Muscle of arm (tissue), 12 donors: Measurements from ENCODE around the gene NUP133. TPM values are rescaled to one million over a fixed set of nuclear protein-coding genes. Genes with fewer than 3 reads are reported as not detected.

Experiments used
- DNase-seq: peaks from one replicate; pipeline ENCODE4 v3.0.0-alpha.2; 2013
- polyA plus RNA-seq, 12 donors: library from polyadenylated mRNA; unstranded; fragments of 120-200 nt; gene quantifications; one replicate each; pipeline ENCODE4 v1.2.1, GENCODE V29; 2013; ENCODE audit not compliant: insufficient read length in 12 of 12

Gene NUP133
- polyA plus RNA-seq, 12 donors = 17.1 to 38.9 (median 31.1) TPM; not detected in 1

- DNase-seq = no peak
These were observed 54.1 kb downstream of the NUP133 start for GRCh38 chr1:229454056-229454455.

DNA sequence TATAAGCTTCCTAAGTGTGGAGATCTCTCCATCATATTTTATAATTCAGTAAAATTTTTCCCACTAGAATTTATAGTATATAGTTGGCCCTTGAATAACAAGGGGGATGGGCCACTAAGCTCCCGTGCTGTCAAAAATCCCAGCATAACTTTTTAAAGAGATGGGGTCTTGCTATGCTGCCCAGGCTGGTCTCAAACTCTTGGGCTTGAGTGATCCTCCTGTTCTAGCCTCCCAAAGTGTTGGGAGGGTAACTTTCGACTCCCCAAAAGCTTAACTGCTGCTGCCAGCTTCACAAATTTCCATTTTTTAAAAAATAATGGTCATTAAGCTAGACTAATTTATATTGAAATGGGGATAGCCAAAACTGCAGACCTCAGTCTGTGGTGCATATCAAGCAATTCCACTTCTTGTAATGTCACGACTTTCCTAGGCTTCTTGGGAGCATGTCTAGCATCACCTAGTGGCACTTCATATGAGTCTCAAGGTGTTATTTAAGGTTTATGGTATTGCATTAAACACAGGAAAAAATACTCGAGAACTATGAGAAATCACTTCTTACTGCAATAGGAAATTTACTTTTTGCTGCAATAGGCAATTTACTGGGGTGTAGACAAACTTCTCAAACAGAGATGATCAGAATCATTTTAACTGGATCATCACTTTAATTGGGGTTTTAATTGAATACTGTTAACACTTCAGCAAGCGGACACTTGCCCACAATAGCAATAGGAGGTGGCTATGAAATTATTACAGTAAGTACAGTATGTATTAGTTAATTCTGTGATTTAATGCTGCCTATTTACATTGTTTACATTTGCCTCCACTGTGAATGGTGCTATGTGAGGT lies 55.0 kb downstream of the NUP133 start:
- DNase-seq = no peak

- no peak for DNase-seq
These were observed 59.3 kb downstream of the NUP133 start for GRCh38 chr1:229448845-229449244.

GRCh38 chr1:229448354-229448753 lies 59.8 kb downstream of the NUP133 start:
- DNase-seq = no peak

- DNase-seq = no peak
These were observed 60.3 kb downstream of the NUP133 start for GRCh38 chr1:229447809-229448252.

- DNase-seq = no peak
These were observed 62.3 kb downstream of the NUP133 start for GRCh38 chr1:229445828-229446227.

- no peak for DNase-seq
These were observed 67.1 kb downstream of the NUP133 start for GRCh38 chr1:229440851-229441537.

- no peak for DNase-seq
These were observed 70.1 kb downstream of the NUP133 start for GRCh38 chr1:229438021-229438420.

- DNase-seq = no peak
These were observed 70.7 kb downstream of the NUP133 start for GRCh38 chr1:229437443-229437842.

DNA sequence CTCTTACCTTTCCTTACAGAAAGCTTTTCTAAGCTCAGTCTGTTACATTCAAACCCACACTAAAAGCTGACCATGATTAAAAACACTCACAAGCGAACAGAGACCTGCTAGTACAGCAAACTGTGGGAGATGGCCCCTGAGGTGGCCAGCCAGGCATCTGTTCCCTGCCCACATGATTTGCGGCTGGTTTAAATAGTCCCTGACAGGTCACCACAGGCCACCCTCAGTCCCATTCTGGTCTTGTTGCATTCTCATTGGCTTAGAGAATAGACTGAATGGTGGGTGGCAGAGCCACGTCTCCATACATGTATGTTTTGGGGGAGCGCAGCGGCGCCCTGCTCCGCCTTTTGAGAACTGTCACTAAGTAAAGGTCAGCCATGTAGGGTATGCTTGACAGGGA lies 71.9 kb downstream of the NUP133 start:
- no peak for DNase-seq

DNA sequence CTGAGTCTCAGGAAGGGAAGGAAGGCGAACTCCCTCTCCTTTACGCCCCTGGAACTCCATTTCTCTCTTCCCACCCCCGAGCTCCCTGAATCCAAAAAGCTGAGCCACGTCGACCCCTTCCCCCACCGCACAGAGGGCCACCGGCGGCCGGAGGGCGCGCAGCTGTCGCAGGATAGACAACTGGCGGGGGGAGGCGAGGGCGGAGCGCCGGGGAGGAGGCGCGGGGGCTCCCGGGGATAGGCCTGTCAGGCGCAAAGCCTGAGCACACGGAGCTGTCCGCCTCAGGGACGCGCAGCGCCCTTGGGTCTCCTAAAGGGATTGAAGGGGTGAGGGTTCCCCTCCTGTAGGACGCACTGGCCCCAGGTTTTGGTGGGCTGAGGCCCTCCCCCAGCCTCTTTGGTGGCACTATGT lies 73.5 kb downstream of the NUP133 start:
- DNase-seq = no peak

GRCh38 chr1:229434005-229434640 lies 74.0 kb downstream of the NUP133 start, which contains the start of gene ACTA1:
TSS of gene ACTA1 (minus strand) at chr1:229434094. CDS start at chr1:229433115, 979 bp downstream.
- DNase-seq = no peak

DNA sequence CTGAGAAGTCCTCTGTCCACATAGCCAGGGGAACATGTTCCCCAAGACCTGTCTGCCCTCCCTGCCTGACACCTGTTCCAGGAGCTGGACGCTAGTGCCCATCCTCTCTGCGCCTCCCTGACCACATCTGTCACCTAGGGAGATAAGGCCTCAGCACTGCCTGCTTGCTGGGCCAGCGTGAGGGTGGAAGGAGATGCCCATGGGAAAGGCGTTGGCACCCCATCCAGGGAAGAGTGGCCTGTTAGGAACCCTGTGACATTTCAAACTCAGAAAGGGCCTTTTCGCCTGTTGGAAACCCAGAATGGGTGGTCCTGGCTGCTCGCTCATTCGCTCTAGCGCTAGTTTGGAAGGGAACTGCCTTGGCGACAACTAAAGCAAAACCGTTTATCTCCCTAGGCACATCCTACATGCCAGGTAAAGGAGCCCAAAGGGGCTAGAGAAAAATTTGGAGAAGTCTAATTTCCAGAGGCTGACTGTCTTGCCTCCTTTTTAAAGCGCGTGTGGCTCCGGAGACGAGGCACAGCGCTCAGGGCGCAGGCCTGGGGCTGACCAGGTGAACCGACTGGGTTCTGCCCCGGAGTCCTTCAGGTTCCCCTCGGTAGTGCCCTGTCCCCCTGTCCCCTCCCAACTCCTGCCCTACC lies 74.7 kb downstream of the NUP133 start:
- no peak for DNase-seq

GRCh38 chr1:229432905-229433304 lies 75.2 kb downstream of the NUP133 start:
- DNase-seq = no peak

DNA sequence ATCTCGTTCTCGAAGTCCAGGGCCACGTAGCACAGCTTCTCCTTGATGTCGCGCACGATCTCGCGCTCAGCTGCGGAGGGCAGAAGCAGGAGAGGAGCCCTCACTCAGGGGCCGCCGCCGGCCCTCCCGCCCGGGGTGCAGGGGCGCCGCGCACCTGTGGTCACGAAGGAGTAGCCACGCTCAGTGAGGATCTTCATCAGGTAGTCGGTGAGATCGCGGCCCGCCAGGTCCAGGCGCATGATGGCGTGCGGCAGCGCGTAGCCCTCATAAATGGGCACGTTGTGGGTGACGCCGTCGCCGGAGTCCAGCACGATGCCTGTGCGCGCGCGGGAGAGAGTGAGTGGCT lies 76.1 kb downstream of the NUP133 start:
- DNase-seq = no peak

DNA sequence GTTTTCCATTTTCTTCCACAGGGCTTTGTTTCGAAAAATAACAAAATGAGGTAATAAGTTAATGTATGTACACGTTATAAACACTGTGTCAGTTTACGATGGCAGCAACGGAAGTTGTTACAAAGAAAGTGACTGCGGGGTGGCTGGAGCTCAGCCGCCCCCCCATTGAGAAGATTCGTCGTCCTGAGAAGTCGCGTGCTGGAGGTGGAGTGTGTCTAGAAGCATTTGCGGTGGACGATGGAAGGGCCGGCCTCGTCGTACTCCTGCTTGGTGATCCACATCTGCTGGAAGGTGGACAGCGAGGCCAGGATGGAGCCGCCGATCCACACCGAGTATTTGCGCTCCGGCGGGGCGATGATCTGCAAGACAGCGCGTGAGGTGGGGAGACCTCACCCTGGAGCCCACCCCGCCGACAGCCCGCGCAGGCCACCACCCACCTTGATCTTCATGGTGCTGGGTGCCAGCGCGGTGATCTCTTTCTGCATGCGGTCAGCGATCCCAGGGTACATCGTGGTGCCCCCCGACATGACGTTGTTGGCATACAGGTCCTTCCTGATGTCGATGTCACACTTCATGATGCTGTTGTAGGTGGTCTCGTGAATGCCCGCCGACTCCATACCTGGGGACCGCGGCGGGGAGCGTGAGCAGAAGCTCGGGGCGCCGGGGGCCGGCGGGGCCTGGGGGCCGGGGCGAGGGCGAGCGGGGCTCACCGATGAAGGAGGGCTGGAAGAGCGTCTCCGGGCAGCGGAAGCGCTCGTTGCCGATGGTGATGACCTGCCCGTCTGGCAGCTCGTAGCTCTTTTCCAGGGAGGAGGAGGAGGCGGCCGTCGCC lies 76.6 kb downstream of the NUP133 start:
- no peak for DNase-seq

DNA sequence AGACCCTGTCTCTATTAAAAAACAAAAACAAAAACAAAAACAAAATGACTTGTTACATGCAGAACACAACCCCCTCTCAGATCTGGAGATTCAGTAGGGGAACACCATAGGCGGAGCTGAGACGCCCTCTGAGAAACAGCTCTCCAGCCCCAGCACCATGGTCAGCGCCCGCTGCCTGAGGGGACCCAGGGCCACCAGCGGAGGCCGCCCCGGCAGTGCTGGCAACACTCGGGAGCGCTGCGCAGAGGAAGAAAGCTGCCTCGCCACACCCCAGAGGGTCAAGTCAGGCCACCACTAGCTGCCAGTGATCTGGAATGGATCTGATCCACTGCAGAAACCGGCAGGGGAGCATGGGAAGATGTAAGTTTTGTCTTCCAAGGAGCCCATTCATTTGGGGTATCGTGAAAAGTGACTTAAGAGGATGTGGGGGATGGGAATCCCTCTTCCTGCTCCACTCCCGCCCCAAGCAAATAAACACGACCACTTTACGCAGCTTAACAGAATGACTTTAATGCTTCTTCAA lies 77.3 kb downstream of the NUP133 start:
- DNase-seq = peak; percentile 64

DNA sequence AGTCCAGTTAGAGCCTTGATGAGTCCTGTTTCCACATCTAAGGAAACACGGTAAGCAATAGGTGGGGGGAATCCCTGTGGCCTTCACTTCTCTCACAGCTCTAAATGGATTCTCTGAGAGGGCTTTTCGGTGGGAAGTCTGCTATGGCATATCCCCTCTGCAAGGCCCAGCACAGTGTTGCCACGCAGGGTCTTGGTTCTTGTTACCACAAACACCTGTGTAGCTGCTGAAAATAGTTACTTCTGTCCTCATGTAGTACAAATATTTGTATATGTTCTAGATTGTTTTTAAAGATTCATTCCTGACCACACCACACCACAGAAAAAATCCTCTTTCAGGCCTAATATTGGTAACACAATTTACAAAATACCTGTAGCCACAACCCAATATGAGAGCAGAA lies 79.9 kb downstream of the NUP133 start:
- no peak for DNase-seq

DNA sequence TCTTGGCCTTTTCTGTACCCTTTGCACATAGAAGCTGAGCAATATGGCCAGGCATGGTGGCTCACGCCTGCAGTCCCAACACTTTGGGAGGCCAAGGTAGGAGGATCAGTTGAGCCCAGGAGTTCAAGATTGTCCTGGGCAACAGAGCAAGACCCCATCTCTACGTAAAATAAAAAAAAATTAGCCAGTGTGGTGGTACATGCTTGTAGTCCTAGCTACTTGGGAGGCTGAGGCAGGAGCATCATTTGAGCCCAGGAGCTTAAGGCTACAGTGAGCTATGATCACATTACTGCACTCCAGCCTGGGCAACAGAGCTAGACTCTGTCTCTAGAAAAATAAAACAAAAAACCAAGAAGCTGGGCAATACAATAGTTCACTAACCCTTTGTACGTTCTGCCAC lies 80.6 kb downstream of the NUP133 start:
- DNase-seq = no peak

DNA sequence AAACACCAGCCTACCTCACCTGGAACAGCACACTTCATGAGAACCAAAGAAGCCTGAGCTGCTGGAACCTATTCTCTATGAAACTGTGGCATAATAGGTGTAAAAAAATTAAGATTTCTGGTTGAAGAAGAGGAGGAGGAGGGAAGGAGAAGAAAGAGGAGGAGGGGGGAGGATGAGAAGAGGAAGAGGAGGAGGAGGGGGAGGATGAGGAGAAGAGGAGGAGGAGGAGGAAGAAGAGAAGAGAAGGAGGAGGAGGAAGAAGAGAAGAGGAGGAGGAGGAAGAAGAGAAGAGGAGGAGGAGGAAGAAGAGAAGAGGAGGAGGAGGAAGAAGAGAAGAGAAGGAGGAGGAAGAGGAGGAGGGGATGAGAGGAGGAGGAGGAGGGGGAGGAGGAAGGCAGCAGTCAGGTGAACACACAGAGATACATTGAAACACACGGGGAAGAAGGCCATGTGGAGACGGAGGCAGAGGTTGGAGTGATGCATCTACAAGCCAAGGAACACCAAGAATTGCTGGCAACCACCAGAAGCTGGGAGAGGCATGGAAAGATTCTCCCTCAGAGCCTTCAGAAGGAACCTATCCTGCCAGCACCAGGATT lies 82.5 kb downstream of the NUP133 start:
- DNase-seq = no peak

- DNase-seq = no peak
These were observed 87.4 kb downstream of the NUP133 start for GRCh38 chr1:229420765-229421164.
